Gastroesophageal sphincter (tissue), 4 donors: ENCODE data around the gene TARS2. TPM values are rescaled to one million over a fixed set of nuclear protein-coding genes. Genes with fewer than 3 reads are reported as not detected.

Experiments
- ATAC-seq: fragments of 150-250 bp; one replicate; pipeline ENCODE4 v1.9.1; 2016; ENCODE audit warnings: mild to moderate bottlenecking, moderate library complexity
- H3K27ac ChIP-seq, 4 donors: fragments of 200-600 bp; sonication (generic) in 3 of 4; 1 replicate in 3 of 4; 2 replicates in 1 of 4; pipeline ENCODE4 v1.5.1; 2016 to 2019
- H3K27me3 ChIP-seq: fragments of 200-600 bp; sonication (generic); one replicate; pipeline ENCODE4 v1.5.1; 2019
- H3K36me3 ChIP-seq, 2 donors: fragments of 200-600 bp; sonication (generic); one replicate each; pipeline ENCODE4 v1.5.1; 2019; ENCODE audit warnings: control low read depth in 1 of 2
- H3K4me1 ChIP-seq, 3 donors: fragments of 200-600 bp; sonication (generic); 1 replicate in 2 of 3; 2 replicates in 1 of 3; pipeline ENCODE4 v1.5.1; 2016 to 2019; ENCODE audit warnings: control low read depth in 2 of 3
- H3K4me3 ChIP-seq, 2 donors: fragments of 200-600 bp; sonication (generic); one replicate each; pipeline ENCODE4 v1.5.1; 2019; ENCODE audit warnings: mild to moderate bottlenecking in 1 of 2, moderate library complexity in 1 of 2
- H3K9me3 ChIP-seq, 3 donors: fragments of 200-600 bp; sonication (generic); one replicate each; pipeline ENCODE4 v1.5.1; 2017 to 2019; ENCODE audit warnings: control low read depth in 2 of 3
- CTCF ChIP-seq, 4 experiments: fragments of 200-600 bp in 2 of 4; fragments of 450-650 bp in 2 of 4; sonication (generic) in 1 of 4; IDR thresholded peaks; one replicate each; pipeline ENCODE4 v1.5.1; 2017 to 2019; ENCODE audit warnings: antibody characterized with exemption in 4 of 4, mild to moderate bottlenecking in 2 of 4, moderate library complexity in 2 of 4
- EP300 ChIP-seq: sonication (generic); formaldehyde crosslinking; IDR thresholded peaks from one replicate; pipeline ENCODE4 v1.6.1; 2017; ENCODE audit warnings: antibody characterized with exemption, mild to moderate bottlenecking
- POLR2A ChIP-seq, 2 donors: fragments of 450-650 bp; IDR thresholded peaks; one replicate each; pipeline ENCODE4 v1.6.1; 2017; ENCODE audit warnings: antibody characterized with exemption in 2 of 2, mild to moderate bottlenecking in 2 of 2, moderate library complexity in 1 of 2
- POLR2AphosphoS5 ChIP-seq: sonication (generic); formaldehyde crosslinking; IDR thresholded peaks from one replicate; pipeline ENCODE4 v1.6.1; 2017; ENCODE audit warnings: antibody characterized with exemption
- WGBS, 2 donors: methylation state at CpG; one replicate each; pipeline ENCODE4 v1.1.5; 2018; ENCODE audit warnings: low coverage in 1 of 2; 5-methylcytosine and 5-hydroxymethylcytosine counted together
- total RNA-seq, 4 donors: library from RNA; depleted of rRNA; stranded (reverse); fragments of >200 nt; gene quantifications; one replicate each; pipeline ENCODE4 v1.1.0, GENCODE V29; 2016

TARS2 gene
- total RNA-seq, 4 donors from 2014 or later: 6.7 to 32.2 (median 10.6) TPM

DNA sequence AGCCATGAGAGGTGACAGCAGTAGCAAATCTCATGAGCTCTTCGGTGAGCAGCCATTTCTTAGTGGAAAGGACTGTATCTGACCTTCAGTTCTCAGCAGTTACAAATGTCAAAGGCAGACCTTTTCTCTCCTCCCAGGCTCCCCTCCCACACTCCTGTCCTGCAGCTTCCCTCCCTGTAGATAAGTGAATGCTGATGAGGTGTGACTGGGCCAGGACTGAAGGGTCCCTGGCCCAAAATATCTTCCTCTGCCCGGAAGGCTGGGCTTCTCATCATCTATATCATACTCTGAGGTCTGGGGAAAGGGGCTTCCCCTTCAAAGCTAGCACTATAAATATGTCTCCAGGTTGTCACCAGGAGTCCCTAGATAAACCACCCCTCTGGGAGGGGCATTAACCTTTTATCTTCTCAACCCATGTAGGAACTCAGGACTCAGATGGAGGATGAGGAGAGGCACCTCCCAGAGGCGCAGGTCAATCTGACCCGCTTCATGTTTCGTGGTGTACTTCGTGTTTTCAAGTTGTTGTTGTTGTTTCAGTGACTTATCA, 58.3 kb downstream of the TARS2 start:
- 75 to 90% methylated on average over 4 to 6 of the region's 6 CpGs for WGBS, 2 donors
- no peaks in the 10 kb centered on the region for H3K27me3 ChIP-seq
- no peak overlapping the region for H3K4me3 ChIP-seq
- H3K9me3 ChIP-seq: no peaks in the 10 kb centered on the region
- ATAC-seq: no peak
- TF ChIP-seq CTCF (IDR thresholded peaks at IDR 0.05) (no peak), POLR2A (IDR thresholded peaks at IDR 0.05) (no peak), POLR2AphosphoS5 (no peak), EP300 (no peak)
- no peaks in the 10 kb centered on the region for H3K36me3 ChIP-seq
- no peak overlapping the region for H3K27ac ChIP-seq
- H3K4me1 ChIP-seq: peaks cover 0 to 33% (median under 1%) of the 10 kb centered on the region in 3 donors

- 80 to 85% methylated on average over 8 to 14 of the region's 16 CpGs for WGBS, 2 donors
- Histone ChIP-seq H3K9me3 (no peaks in the 10 kb centered on the region), H3K36me3 (no peaks in the 10 kb centered on the region), H3K27ac (no peak overlapping the region), H3K4me3 (no peak overlapping the region), H3K4me1 (peaks cover 0 to 41% (median 7%) of the 10 kb centered on the region in 3 donors), H3K27me3 (no peaks in the 10 kb centered on the region)
- TF ChIP-seq POLR2A (IDR thresholded peaks at IDR 0.05) (no peak), CTCF (IDR thresholded peaks at IDR 0.05) (no peak), POLR2AphosphoS5 (no peak), EP300 (no peak)
- no peak for ATAC-seq
Measured at GRCh38 chr1:150546294-150546937, 59.2 kb downstream of the TARS2 start.

GRCh38 chr1:150548324-150548631, 61.1 kb downstream of the TARS2 start:
- no peak for TF ChIP-seq CTCF (IDR thresholded peaks at IDR 0.05)
- no peak for TF ChIP-seq POLR2A (IDR thresholded peaks at IDR 0.05)
- no peak for TF ChIP-seq EP300
- TF ChIP-seq POLR2AphosphoS5: no peak
- peak overlapping the region; percentile 71 to 98 (median 94) for H3K27ac ChIP-seq
- H3K27me3 ChIP-seq: no peaks in the 10 kb centered on the region
- ATAC-seq: no peak
- no peaks in the 10 kb centered on the region for H3K36me3 ChIP-seq
- 4 to 31% methylated on average over 3 to 4 of the region's 4 CpGs for WGBS, 2 donors
- peaks cover 0 to 60% (median 14%) of the 10 kb centered on the region in 3 donors for H3K4me1 ChIP-seq
- no peaks in the 10 kb centered on the region for H3K9me3 ChIP-seq
- peak overlapping the region; percentile 63 to 69 for H3K4me3 ChIP-seq

GRCh38 chr1:150548632-150549495, 61.6 kb downstream of the TARS2 start, which contains the start of gene ADAMTSL4:
Gene ADAMTSL4 (plus strand): TSS chr1:150549408. CDS start chr1:150552289, 2,881 bp downstream.
- Histone ChIP-seq H3K4me3 (peak within 1 kb of the TSS; percentile 63 to 69), H3K9me3 (no peaks in the 10 kb centered on the region), H3K27me3 (no peaks in the 10 kb centered on the region), H3K4me1 (peaks cover 0 to 66% (median 17%) of the 10 kb centered on the region in 3 donors), H3K27ac (peak within 1 kb of the TSS; percentile 74 to 98 (median 94)), H3K36me3 (peaks cover 0 to 2% of the 10 kb centered on the region in 2 donors)
- peak; percentile 62 for ATAC-seq
- 0 to 3% methylated on average over 5 to 6 of the region's 91 CpGs for WGBS, 2 donors
- TF ChIP-seq CTCF (IDR thresholded peaks at IDR 0.05): peak in 3 of 4 experiments; percentile 36 to 52 (median 44)
- TF ChIP-seq POLR2A (IDR thresholded peaks at IDR 0.05): peak; percentile 38 to 40
- TF ChIP-seq EP300: no peak
- peak; percentile 27 for TF ChIP-seq POLR2AphosphoS5
